Cerebellar nuclear complex (tissue), 1 donor: Measurements from ENCODE around the gene COA7.

Source experiments
- DNase-seq, 2 experiments: peaks; one replicate each; lab custom pipeline; 2025; lab: John Stamatoyannopoulos, UW

COA7 gene

DNA sequence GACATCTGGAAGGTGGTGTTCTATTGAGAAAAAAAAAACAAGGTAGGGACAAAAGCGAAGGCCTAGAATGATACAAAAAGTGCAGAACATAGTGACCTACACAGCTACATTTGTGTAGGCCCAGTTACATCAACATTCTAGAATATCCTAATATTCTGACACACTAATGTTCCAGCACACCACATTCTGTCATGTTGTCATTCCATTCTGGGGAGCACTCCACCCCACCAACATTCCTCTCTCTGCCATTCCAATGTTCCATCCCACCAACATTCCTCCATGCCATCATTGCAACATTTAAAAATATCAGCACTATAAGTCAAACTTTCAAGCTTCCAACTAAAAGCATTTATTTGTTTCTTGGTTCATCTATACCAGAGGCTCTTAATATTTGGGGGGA, 28.5 kb downstream of the COA7 start:
- DNase-seq, result no peak

DNA sequence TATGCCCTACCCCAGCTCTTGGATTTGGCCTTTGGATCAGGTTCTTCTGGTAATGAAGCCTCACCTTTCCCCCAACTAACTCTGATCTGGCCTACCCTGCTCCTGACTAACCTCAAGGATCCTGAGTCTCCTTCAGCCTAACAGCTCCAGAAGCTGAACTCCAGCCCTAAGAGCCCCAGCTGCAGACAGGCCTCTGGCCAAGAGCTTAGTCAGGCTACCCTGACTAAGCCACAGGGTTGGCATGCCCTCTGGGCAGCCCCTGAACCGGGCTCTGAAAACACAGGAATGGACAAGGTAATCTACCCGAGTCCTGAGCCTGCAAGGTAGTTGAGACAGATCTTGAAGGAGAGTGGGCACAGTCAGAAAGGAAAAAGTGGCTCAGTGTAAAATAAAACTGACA, 29.4 kb downstream of the COA7 start:
- no peak for DNase-seq

- DNase-seq, result no peak
Measured at GRCh38 chr1:52667984-52668383, 30.2 kb downstream of the COA7 start.

GRCh38 chr1:52667290-52667689, 30.9 kb downstream of the COA7 start:
- DNase-seq, result no peak

DNA sequence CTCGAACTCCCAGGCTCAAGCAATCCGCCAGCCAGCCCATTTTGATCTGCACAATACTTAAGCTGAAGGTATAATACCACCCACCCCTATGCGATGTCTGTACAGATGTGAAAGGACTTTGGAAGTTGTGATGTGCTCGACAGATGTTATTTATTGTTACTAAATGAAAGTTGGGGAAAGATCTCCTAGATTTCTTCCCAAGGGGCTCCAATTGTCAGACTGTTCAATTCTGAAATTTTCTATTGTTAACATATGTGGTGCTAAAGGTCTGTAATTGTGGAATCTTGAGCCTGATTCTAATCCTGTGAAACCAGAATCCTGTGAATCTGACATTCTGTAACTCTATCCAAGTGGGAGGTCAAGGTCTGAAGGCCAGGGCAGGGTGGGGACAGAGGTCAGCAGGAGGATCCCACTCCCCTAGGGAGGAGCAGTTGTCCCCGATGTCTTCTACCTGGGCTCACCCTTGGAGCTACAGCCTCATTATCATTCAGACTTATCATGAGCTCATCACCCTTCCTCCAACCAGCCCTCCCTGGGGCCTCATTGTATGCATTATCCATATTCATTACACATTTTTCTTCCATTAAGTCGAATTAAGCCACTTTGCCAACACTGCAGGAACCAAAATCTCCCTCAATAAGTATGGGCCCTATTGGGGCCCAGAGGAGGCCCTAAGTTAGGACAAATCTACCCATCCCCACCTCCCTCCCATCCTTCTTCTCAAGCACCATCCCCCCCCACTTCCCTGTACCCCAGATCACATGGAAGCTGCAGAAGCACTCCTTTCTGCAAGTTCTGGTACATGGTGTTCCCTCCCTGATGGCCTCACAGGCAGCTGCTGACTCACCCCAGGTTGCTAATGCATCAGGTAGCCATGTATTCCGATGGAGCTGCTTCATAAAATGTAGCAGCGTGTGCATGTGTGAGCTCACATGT, 32.9 kb downstream of the COA7 start:
- DNase-seq, result no peak

DNA sequence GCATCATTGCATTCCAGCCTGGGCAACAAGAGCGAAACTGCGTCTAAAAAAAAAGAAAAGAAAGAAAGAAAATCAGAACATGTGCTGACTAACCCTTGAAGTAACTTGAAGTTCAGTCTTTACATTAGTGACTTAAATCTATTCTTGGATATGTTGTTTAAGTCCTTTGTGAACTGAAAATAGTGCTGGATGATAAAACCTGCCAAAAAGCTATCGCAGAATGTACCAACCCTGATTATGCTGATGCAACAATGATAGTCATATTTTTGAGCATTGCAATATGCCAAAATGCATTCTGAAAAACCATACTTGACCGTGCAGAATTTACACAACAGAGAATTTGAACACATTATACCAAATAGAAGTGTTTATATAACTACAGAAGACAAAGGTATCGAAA, 34.4 kb downstream of the COA7 start:
- DNase-seq, result no peak

DNA sequence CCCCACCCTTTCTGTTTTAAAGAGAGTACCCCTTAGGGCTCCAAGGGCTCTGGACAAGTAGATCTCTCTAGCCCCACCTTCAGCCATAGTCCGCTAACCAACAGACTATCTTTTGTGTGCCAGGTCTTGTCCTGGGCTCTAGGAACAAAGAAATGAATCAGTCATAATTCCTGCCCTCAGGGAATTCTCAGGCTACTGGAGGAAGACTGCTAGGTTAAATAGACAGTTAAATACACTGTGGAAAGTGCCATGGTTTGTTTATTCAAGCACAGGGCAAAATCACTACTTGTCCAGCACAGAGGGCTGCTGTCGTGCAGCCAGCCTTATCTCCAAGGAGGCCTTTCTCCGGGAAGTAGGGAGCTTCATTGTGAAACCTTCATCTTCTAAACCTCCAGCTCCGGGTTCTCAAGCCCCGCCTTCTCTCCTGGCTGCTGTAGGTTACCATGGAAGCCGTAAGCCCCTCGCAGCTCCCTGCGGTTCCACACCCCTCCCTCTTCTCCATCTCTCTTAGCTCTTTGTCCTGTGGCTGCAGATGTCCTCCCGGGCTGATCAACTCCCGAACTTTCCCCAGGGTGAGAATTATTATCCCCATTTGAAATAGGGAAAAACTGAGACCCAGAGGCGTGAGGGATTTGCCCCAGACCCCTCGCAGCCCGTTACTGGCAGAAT, 35.4 kb downstream of the COA7 start:
- DNase-seq, result no peak

DNA sequence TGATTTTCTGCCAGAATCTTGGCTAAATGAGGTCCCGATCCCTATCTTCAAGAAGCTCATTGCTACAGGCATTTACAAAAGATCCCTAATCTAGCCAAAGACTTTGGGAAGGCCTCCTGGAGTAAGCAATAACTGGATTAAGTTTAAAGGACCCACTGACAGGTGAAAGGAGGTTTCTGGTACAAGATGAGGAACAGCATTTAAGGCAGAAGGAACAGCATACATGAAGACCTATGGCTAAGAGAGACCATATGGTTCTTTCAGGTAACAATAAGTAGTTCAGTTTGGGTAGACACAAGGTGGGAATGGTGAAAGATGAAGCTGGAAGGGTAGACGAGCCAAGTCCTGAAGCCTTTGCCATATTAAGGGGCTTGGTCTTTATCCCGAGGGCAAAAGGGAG, 37.3 kb downstream of the COA7 start:
- DNase-seq, result no peak

DNA sequence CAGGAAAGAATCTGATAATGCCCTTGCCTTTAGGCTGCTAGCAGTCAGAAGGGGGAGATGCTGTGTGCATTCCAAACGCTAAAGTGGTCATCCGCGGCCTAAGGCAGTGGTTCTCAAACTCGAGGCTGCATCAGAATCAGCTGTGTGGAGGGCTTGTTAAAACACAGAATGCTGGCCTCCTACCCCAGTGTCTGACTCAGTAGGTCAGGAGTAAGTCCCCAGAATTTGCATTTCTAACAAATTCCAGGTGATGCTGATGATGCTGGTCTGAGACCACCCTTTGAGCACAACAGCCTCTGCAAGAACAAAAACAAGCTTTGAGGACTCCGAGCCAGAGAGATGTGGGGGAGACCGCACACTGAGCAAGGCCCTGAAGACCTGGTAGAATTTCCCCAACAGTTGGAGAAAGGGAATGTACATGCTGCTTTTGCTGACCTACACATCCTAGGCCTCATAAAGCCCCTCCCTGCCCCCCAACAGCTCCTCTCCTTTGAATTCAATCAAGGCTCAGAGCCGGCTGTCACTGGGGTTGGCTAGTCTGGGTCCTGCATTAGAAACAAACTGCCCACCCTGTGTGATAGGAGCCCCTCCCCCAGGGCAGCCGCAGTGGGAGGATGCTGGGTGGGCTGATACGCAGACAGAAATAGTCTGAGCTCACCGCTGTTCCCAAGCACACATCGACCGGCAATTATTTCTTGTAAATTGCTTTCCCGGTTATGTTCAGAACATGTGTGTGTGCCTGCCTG, 38.1 kb downstream of the COA7 start:
- DNase-seq, result no peak

GRCh38 chr1:52659356-52659755, 38.8 kb downstream of the COA7 start:
- DNase-seq, result no peak

DNA sequence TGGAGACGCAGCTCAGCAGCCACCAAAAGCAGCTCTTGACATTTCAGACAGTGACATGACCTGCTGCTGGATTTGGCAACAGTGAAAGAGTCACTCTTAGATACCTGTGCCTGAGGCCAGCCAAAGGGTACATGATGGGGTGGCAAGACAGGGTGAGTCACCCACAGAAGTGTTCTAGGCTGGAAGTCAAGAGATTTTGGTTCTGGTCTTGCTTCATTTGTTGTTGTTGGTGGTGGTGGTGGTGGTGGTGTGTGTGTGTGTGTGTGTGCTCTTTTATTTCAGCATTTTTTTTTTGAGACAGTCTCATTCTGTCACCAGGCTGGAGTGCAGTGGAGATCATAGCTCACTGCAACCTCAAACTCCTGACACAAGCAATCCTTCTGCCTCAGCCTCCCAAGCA, 39.4 kb downstream of the COA7 start:
- no peak for DNase-seq

GRCh38 chr1:52657702-52658101, 40.4 kb downstream of the COA7 start:
- no peak for DNase-seq

DNA sequence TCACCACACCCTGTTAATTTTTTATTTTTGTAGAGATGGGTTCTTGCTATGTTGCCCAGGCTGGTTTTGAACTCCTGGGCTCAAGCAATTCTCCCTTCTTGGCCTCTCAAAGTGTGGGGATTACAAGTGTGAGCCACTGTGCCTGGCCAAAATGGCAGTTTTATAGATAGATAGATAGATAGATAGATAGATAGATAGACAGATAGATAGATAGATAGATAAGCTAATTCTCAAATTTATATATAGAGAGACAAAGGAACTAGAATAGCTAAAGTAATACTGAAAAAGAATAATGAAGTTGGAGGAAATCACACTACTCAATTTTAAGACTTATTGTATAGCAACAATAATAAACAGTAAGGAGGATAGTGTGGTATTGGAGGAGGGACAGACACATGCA, 44.1 kb downstream of the COA7 start:
- no peak for DNase-seq

- DNase-seq, result no peak
Measured at GRCh38 chr1:52653207-52653849, 44.8 kb downstream of the COA7 start.

- no peak for DNase-seq
Measured at GRCh38 chr1:52651904-52652303, 46.2 kb downstream of the COA7 start.

GRCh38 chr1:52645261-52645660, 52.9 kb downstream of the COA7 start:
- no peak for DNase-seq

GRCh38 chr1:52641307-52641706, 56.8 kb downstream of the COA7 start:
- no peak for DNase-seq

GRCh38 chr1:52640697-52641096, 57.5 kb downstream of the COA7 start:
- no peak for DNase-seq

- DNase-seq, result no peak
Measured at GRCh38 chr1:52637946-52638345, 60.2 kb downstream of the COA7 start.

- DNase-seq, result no peak
Measured at GRCh38 chr1:52636721-52637695, 61.1 kb downstream of the COA7 start.
